Mucosa of rectum (tissue), 2 donors: ENCODE data around the gene CDH13.

Experiments used
- H3K27ac ChIP-seq, 2 donors: one replicate each; pipeline ENCODE4 v1.7.0; 2013; ENCODE audit warnings: inconsistent platforms in 2 of 2, low read depth in 2 of 2, low read length in 2 of 2
- H3K27me3 ChIP-seq, 2 donors: one replicate each; pipeline ENCODE4 v1.7.0; 2013; ENCODE audit warnings: low read length in 2 of 2; ENCODE audit not compliant: control insufficient read depth in 2 of 2, insufficient read depth in 2 of 2
- H3K36me3 ChIP-seq, 2 donors: one replicate each; pipeline ENCODE4 v1.7.0; 2013; ENCODE audit warnings: low read length in 2 of 2; ENCODE audit not compliant: control insufficient read depth in 2 of 2, insufficient read depth in 2 of 2
- H3K4me1 ChIP-seq, 2 donors: one replicate each; pipeline ENCODE4 v1.7.0; 2013; ENCODE audit warnings: low read length in 2 of 2, mild to moderate bottlenecking in 1 of 2; ENCODE audit not compliant: control insufficient read depth in 2 of 2, insufficient read depth in 2 of 2
- H3K4me3 ChIP-seq, 2 donors: one replicate each; pipeline ENCODE4 v1.7.0; 2013; ENCODE audit warnings: low read length in 2 of 2
- H3K9ac ChIP-seq, 2 donors: one replicate each; pipeline ENCODE4 v1.7.0; 2013; ENCODE audit warnings: low read length in 2 of 2, low read depth in 1 of 2, mild to moderate bottlenecking in 1 of 2
- H3K9me3 ChIP-seq, 2 donors: one replicate each; pipeline ENCODE4 v1.7.0; 2013; ENCODE audit warnings: low read length in 2 of 2; ENCODE audit not compliant: control insufficient read depth in 2 of 2
- donor health status: healthy.
- donor health status: Normal muscosa, but diverticular disease.

The CDH13 gene

DNA sequence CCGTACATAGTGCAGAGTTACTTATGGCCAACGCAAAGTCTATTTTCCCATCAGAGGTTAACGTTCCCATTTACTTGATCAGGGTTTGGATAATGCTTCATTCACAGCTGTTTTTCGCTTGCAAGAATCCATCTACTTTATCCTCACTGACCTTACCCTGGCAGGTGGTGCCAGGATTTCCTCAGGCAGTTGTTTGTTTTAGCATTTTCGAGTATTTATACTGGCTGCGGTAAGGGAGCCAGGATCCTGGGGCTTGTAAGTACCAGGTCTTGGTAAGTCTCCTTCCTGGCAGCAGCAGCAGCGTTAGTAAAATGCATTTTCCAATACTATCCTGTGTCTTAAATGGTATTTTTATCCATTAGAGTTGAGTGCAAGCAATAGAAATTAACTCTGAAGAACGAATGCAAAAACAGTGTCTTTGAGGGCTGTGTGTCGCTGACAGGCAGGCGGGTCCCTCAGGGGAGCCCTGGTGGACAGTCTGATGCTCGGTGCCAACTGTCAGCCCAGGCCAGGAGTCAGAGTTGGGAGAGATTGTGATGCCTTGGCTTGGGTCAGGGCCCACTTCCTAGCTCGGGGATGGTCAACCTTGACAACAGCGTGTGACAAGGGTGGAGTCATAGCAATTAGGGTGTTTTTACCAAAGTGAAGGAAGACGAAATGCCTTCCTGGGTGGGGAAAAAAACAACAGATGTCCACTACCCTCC is 1088.6 kb downstream of the CDH13 start:
- Histone ChIP-seq H3K27me3 (no peaks in the 10 kb centered on the region), H3K9ac (no peak overlapping the region), H3K9me3 (no peaks in the 10 kb centered on the region), H3K36me3 (no peaks in the 10 kb centered on the region), H3K27ac (no peak overlapping the region), H3K4me3 (no peak overlapping the region), H3K4me1 (no peaks in the 10 kb centered on the region)

DNA sequence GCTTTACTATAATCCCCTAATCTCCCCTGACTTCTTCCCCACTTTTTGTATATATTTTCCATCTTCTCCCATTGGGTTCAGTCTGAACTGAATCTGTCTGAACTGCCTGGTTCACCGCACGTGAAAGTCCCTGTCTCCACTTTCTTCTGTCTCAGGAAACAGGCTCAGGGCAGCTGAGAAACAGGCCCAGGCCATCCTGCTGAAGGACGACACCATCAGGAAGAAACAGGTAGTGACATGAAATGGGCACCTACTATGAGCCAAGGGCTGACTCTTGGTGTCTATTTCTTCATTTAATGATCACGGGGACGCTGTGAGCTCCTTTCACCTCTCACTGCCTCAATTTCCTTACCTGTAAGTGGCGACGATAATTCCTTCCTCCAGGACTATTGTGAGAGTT is 1090.5 kb downstream of the CDH13 start:
- Histone ChIP-seq H3K36me3 (no peaks in the 10 kb centered on the region), H3K4me1 (no peaks in the 10 kb centered on the region), H3K9me3 (no peaks in the 10 kb centered on the region), H3K4me3 (no peak overlapping the region), H3K27ac (no peak overlapping the region), H3K9ac (no peak overlapping the region), H3K27me3 (no peaks in the 10 kb centered on the region)

DNA sequence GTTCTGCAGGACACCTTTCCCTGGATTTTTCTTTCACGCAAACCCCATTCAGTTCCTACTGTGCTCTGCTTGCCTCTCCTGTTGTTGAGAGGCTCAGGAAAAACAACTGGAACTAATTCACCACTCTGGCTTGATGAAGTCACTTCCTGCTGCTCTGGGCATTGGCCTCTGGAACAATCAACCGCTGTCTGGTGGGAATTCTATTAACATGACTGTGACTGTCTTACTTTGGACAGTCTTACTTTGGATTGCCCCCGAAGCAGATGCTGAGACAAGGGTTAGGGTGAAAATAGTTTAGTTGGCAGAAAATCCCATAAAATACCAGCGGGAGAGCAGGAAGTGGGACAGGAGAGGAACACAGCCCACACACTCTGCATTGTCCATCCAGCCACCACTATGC is 1091.0 kb downstream of the CDH13 start:
- no peak overlapping the region for H3K9ac ChIP-seq
- H3K4me1 ChIP-seq, result no peaks in the 10 kb centered on the region
- H3K27me3 ChIP-seq, result no peaks in the 10 kb centered on the region
- no peak overlapping the region for H3K4me3 ChIP-seq
- no peaks in the 10 kb centered on the region for H3K36me3 ChIP-seq
- no peaks in the 10 kb centered on the region for H3K9me3 ChIP-seq
- no peak overlapping the region for H3K27ac ChIP-seq

DNA sequence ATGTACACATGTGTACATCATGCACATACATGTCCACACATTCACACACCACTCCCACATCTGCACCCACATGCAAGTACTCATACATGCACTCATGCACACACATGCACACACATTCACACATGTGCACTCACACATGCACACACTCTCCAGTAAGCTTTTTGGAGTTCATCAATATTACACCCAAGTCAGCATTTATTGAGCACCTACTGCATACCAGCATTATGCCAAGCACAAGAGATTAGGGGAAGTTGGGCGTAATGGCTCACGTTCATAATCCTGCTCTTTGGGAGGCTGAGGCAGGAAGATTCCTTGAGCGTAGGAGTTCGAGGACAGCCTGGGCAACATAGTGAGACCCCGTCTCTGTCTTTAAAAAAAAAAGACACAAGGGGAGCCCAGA is 1093.4 kb downstream of the CDH13 start:
- H3K4me3 ChIP-seq, result no peak overlapping the region
- no peaks in the 10 kb centered on the region for H3K4me1 ChIP-seq
- no peaks in the 10 kb centered on the region for H3K36me3 ChIP-seq
- no peak overlapping the region for H3K27ac ChIP-seq
- no peak overlapping the region for H3K9ac ChIP-seq
- no peaks in the 10 kb centered on the region for H3K27me3 ChIP-seq
- no peaks in the 10 kb centered on the region for H3K9me3 ChIP-seq

DNA sequence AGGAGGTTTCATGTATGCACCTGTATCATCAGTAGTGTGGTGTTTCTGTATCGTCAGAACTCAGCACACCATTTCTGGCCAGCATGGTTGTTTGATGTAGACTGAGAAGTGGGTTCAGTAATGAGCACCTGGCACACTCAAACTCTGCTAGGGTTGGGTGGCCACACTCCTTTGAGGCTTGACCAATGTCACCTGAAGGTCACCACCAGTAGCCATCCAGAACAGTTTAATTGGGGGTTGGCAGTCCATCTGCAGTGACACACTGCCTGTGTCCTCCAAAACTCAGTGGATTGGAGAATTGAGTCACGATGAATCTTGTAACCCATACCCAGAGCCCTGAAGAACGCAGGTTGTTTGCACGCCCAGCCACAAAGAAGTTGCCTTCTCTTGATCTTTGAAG is 1094.2 kb downstream of the CDH13 start:
- H3K9me3 ChIP-seq, result no peaks in the 10 kb centered on the region
- no peak overlapping the region for H3K9ac ChIP-seq
- H3K36me3 ChIP-seq, result no peaks in the 10 kb centered on the region
- no peaks in the 10 kb centered on the region for H3K4me1 ChIP-seq
- H3K4me3 ChIP-seq, result no peak overlapping the region
- H3K27ac ChIP-seq, result no peak overlapping the region
- H3K27me3 ChIP-seq, result no peaks in the 10 kb centered on the region

DNA sequence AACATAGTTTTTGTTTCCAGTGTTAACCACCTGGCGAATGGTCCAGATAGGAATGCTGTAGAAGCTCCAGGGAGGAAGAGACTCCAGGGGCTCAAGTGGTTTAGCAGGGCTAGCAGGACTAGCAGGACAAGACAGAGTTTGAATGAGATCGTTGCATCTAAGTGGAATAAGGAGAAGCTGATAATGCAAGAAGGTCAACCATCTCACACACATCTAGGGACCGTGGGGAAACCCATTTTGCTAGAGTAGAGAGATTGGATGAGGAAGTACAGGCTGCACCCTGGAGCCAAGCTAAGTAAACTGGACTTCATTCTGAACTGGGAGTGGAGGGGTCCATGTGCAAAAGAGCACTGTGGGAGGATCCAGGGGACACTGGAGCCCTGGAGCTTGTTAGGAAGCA is 1094.9 kb downstream of the CDH13 start:
- Histone ChIP-seq H3K27me3 (no peaks in the 10 kb centered on the region), H3K9me3 (no peaks in the 10 kb centered on the region)

DNA sequence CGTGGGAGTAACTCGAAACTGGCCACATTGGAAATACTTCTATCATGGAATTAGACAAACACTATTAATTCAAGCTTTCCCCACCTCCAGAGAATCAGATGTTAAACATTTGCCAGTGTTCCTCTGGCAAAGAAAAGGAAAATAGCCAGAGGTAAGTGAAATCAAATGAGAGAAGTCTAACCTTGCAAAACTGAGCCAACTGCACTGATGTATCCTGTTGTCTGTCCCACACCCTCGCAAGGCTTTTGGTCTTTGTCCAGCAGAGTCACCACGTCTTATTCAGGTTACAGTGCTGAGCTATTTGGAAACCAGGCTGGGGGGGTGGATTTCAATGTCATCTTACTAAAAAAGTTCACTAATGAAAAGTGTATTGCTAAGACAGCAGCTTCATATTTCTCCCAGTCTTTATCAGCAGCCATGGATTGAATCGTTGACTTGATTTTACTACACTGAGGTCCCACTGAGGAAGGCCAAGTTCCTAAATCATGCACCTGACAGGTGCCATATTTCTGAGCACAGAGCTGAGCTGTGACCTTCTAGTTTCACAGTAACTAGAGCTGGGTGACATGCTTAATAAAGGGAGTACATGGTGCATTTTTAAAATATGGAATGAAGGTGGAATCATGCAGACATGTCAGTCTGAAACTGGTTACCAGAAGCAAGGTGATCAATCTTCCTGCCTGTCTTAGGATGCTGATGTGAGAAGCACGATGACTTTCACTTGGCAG is 1095.9 kb downstream of the CDH13 start:
- Histone ChIP-seq H3K4me1 (no peaks in the 10 kb centered on the region), H3K9me3 (no peaks in the 10 kb centered on the region), H3K4me3 (no peak overlapping the region), H3K27ac (no peak overlapping the region), H3K27me3 (no peaks in the 10 kb centered on the region), H3K9ac (no peak overlapping the region), H3K36me3 (no peaks in the 10 kb centered on the region)

More for the DNA sequence above, 1094.9 kb downstream of the CDH13 start:
- Histone ChIP-seq H3K4me3 (no peak overlapping the region), H3K27ac (no peak overlapping the region), H3K4me1 (no peaks in the 10 kb centered on the region), H3K36me3 (no peaks in the 10 kb centered on the region), H3K9ac (no peak overlapping the region)

DNA sequence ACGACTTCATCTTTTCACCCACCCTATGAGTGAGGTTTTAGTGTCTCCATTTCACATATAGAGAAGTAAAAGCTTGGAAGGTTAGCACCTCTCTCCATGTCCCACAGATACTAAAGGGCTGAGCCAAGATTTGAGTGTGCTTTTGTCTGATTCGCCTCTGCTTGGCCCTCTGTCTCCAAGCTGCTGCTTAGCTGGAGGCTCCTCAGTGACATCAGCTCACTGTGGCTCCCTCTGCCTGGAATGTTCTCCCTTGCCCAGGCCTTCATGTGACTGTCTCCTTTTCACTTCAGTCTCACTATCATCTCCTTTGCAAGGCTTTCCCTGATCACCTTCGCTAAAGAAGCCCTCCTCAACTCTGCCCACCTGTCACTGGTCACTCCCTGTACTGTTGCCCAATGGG is 1096.5 kb downstream of the CDH13 start:
- Histone ChIP-seq H3K9me3 (no peaks in the 10 kb centered on the region), H3K4me1 (no peaks in the 10 kb centered on the region), H3K4me3 (no peak overlapping the region), H3K27me3 (no peaks in the 10 kb centered on the region), H3K36me3 (no peaks in the 10 kb centered on the region), H3K27ac (no peak overlapping the region), H3K9ac (no peak overlapping the region)

DNA sequence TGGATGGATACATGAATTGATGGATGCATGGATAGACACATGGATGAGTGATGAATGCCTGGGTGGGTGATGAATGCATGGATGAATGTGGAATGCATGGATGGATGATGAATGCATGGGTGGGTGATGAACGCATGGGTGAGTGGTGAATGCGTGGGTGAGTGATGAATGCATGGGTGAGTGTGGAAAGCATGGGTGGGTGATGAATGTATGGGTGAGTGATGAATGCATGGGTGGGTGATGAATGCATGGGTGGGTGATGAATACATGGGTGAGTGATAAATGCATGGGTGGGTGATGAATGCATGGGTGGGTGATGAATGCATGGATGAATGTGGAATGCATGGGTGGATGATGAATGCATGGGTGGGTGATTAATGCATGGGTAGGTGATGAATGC is 1097.1 kb downstream of the CDH13 start:
- Histone ChIP-seq H3K9me3 (no peaks in the 10 kb centered on the region), H3K36me3 (no peaks in the 10 kb centered on the region), H3K4me1 (no peaks in the 10 kb centered on the region), H3K27ac (no peak overlapping the region), H3K4me3 (no peak overlapping the region), H3K9ac (no peak overlapping the region), H3K27me3 (no peaks in the 10 kb centered on the region)

DNA sequence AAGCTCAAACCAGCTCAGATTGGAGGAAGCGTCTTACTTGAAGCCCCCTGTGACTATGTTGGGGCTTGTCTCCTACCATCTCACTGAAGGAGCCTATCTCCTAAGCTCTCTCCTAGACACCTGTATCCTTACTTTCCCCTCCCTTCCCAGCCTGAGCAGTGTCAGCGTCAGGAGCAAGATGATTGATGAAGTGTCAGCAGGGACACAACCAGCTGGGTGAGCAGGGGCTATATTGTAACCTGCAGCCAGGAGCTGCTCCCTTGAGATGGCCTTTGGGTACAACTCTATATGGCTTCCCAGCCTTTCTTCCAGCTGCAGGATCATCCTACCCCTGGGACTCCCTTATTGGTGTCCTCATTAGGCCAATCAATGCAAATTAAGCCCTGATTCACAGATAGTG is 1097.8 kb downstream of the CDH13 start:
- no peaks in the 10 kb centered on the region for H3K27me3 ChIP-seq
- H3K27ac ChIP-seq, result no peak overlapping the region
- no peak overlapping the region for H3K4me3 ChIP-seq

More for the DNA sequence above, 1097.8 kb downstream of the CDH13 start:
- H3K4me1 ChIP-seq, result no peaks in the 10 kb centered on the region
- H3K9ac ChIP-seq, result no peak overlapping the region
- H3K9me3 ChIP-seq, result no peaks in the 10 kb centered on the region
- H3K36me3 ChIP-seq, result no peaks in the 10 kb centered on the region
